HG02678 (cell line): Measurements from ENCODE around the gene GPR119.
"Not testable (repeated sequence)": the region's sequence is repeated elsewhere in the genome, so short reads cannot be mapped to it uniquely, and the experiment has no call there.

Experiments used
- ATAC-seq: cut with Tn5 transposase; IDR thresholded peaks from one replicate; pipeline ENCODE4 v1.9.1; 2021; ENCODE audit warnings: mild to moderate bottlenecking, moderate library complexity; ENCODE audit not compliant: unreplicated experiment

The GPR119 gene

GRCh38 chrX:130385520-130385919, at the start of gene GPR119:
TSS of gene GPR119 (minus strand) at chrX:130385674. CDS start at chrX:130385447, 227 bp downstream.
- no peak for ATAC-seq

- not testable (repeated sequence) for ATAC-seq
Observed at GRCh38 chrX:130429236-130429635, 43.8 kb upstream of the GPR119 start.

DNA sequence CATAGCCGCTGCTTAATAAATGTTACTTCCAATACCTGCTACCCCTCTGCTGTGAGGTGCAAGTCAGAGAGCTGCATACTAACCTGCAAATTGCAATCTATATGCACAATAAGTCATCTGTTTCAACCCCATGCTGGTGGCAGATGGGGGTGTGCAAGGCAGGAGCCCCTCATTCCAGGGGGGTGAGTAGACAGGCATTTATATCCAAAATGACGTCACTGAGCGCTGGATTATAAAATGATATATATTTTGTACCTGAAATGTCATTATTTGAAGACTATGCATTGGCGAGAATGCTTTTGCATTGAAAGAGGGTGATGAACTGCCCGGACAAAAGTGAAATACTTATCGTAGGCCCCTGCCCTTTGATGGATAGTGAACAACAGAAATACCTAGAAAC, 41.1 kb upstream of the GPR119 start:
- ATAC-seq = no peak

DNA sequence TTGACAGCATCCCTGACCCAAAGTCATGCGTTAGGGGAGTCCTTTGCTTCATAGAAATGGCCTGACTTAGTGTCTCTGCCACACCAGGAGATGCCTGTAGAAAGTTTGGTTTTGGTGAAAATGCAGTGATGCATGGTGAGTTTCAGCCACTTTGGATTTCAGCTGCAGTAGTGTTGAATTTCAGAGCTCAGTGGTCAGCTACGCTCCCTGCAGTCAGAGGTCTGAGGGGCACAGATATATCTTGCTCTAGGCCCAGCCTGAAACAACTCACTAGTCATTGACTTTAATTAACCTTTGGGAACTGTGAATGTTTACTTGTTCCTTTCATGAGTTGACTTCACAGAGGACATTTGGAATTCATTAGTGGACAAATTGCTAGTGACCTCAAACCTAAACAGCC, 33.8 kb upstream of the GPR119 start:
- ATAC-seq = no peak

DNA sequence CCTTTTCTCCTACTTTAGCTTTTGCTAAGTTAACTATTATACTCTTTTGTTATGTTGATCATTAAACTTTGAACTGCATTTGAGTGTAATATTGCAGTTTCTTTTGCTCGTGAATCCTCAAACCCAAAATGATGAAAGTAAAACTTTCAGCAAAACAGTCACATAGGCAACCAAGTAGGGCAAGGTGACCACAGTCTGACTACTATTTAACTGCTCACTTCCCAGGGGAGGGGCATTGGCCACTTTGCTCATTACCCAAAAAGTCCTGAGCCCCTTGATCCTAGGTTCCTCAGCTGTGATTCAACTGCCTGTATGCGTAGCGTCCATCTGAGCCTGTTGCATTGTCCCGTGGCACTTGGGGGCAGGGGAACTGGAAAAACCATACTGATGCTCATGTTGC, 33.3 kb upstream of the GPR119 start:
- peak; percentile 36 for ATAC-seq

GRCh38 chrX:130418066-130418465, 32.6 kb upstream of the GPR119 start:
- peak; percentile 44 for ATAC-seq

GRCh38 chrX:130416785-130417184, 31.3 kb upstream of the GPR119 start:
- no peak for ATAC-seq

GRCh38 chrX:130415201-130415600, 29.7 kb upstream of the GPR119 start:
- ATAC-seq = no peak

GRCh38 chrX:130414800-130415199, 29.3 kb upstream of the GPR119 start:
- ATAC-seq = no peak

- ATAC-seq = no peak
Observed at GRCh38 chrX:130413415-130413814, 27.9 kb upstream of the GPR119 start.

DNA sequence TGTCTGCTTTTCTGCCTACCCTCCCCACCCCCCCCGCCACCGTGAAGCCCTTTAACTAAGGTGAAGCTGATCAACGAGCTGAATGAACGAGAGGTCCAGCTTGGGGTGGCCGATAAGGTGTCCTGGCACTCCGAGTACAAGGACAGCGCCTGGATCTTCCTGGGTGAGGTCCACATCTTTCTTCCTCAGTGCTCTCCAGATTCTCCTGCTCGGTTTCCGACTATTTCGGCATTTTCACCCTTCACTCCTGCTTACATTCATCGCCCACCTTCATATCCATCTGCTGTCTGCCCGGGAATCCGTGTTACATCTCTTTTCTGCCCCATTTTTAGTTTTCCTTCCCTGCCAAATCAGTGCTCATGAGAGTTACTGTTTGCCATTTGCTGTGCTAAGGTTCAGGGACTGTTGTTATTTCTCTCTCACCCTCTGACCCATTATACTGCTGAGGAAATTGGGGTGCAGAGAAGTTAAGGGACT, 16.8 kb upstream of the GPR119 start:
- no peak for ATAC-seq

- peak; percentile 96 for ATAC-seq
Observed at GRCh38 chrX:130401415-130402207, 16.1 kb upstream of the GPR119 start, which contains the start of gene RBMX2. TSS of gene RBMX2 (plus strand) at chrX:130401987. CDS start at chrX:130402033, 46 bp downstream.

GRCh38 chrX:130395341-130395740, 9.9 kb upstream of the GPR119 start:
- ATAC-seq = no peak

DNA sequence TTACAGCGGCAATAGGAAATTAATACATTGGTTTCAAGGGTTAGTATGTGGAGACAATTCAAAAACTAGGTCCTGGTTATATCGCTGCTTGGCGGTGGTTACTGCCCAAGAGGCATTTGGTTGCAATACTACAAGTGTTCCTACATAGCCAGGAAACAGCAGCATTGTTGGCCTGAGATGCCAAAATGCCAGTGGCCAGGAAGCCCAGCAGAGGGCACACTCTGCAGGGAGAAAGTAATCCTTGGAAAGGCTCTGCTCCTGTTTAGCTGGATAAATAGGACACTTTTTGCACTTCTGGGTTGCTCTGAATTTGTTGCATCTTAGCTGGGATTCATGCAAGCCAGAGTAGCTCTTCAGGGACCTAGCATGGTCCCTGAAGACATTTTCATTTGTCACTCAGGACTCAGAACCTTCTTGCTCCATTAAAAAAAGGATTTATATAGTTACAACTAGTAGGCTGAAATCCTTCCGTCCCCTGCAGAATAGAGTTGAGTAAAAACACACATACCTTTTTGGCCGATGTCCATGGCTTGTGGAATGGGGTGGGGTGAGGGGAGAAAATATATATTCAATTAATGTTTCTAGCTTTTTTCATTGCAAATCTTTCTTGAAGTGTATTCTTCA, 8.1 kb upstream of the GPR119 start:
- no peak for ATAC-seq

DNA sequence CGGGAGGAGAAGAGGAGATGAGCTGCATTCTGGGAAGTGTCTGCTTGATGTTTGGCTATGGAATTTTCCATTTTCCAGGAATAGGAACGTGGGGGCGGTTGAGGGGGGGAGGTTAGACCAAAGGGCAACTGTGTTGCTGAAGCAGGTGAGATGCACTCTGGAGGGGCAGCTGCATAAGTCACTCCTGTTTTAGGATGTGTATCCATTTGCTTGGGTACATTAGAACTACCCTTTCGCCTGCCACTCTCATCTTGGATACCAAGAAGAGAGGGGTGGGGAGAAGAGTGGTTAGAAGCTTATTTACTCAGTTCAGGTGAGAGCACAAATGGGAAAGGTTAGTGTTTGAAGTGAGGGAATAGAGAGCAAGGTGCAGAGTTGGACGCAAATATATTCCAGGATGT, 934 bp upstream of the GPR119 start:
- ATAC-seq = no peak

DNA sequence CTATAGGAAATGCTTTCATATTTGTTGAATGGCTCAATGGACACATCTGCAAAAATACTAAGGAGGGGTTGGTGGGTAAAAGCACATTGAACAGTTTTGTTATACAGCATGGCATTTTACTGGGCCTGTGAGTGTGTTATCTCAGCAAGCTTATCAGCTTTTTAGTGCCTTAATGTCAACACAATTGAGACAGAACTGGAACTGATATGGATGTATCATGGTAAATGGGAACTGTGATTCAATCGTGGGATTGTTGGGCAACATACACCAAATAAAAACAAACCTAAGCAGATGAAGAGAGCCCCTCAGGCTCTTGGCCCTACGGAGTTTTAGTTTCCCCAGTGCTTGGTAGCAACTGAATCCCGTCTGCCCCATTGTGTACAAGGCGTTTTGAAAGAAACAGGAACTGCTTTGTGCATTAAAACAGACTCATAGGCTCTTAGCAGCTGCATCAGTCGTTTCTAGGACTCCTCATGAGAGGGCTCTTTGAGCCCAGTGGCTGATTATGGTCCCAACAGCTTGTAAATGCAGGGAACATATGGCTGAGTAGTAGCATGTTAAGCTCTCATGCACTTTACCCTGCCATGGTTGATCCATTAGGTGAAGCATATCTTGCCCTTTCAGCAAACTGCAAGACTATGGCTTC, 7.3 kb downstream of the GPR119 start:
- no peak for ATAC-seq

DNA sequence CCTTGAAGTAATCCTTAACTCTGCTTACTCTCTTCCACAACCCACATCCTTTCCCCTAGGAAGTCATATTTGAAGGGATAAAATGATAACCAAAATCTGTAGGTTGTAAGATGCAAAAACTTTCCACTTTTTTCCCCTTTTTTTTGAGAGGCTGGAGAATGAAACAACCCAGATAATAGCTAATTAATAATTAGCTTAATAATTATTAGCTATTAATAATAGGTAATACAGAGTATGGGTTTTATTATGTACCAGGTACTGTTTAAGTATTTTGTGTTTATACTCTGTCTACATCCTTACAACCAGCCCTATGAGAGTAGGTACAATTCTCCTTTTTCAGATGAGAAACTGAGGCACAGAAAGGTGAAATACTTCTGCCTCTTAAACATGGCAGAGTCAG, 9.4 kb downstream of the GPR119 start:
- ATAC-seq = no peak

- ATAC-seq = not testable (repeated sequence)
Observed at GRCh38 chrX:130352050-130352449, 33.4 kb downstream of the GPR119 start.

DNA sequence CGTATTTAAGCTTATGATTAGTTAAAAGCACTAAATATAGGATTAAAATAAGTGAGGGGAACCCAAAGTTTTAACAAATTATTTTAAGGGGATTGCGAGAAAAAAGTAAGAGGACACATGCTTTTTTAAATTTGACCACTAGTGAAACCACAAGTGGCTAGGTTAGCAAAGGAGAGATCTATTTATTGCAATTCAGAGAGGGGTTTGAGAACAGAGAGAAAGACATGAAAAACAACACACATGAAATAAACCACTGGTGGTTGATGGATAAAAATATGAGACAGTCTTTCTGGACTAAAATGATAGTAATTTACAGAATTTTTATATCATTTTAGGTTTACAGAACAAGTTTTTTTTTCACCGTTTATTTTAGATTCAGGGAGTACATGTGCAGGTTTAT, 33.9 kb downstream of the GPR119 start:
- ATAC-seq = no peak

GRCh38 chrX:130347321-130347720, 38.2 kb downstream of the GPR119 start:
- no peak for ATAC-seq

DNA sequence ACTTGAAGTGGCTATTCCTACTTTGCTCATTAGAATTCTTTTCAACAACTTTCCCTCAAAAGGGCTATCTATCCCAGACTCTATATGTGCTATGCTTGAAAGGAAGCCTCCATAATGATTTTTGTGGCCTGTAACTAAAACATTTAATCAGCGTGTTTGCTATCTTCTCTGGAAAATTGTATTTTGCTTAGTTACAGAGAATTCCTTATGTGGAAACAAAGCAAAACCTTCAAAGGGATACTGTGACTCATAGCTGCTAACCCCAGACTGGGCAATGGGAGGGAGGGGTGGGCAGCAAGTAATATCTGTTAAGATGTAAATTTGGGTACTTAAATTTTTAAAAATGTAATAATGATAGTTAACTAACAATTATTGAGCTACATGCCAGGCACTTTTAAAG, 42.1 kb downstream of the GPR119 start:
- no peak for ATAC-seq

- no peak for ATAC-seq
Observed at GRCh38 chrX:130340271-130340670, 45.2 kb downstream of the GPR119 start.
